GM12878 (cell line): Measurements from ENCODE around the gene FUT8. TPM values are rescaled to one million over a fixed set of nuclear protein-coding genes. Genes with fewer than 3 reads are reported as not detected.
A peak's percentile ranks its signal among the peaks of the same experiment; 100 is the strongest.

Source experiments
- ATAC-seq: fragments of 200-7000 bp; cut with Tn5 transposase; 3 replicates; pipeline ENCODE4 v1.9.1; 2020; ENCODE audit warnings: mild to moderate bottlenecking, moderate library complexity
- BruUV-seq: library from RNA; stranded (reverse); fragments of 400-500 nt; replicated peaks from 2 replicates; lab custom pipeline; 2021; lab: Mats Ljungman, UMichigan
- CTCF ChIA-PET: fragments of 300-600 bp; sonication (Branson Sonifier 250); formaldehyde crosslinking; extraction: SDS; loops from one replicate; lab custom pipeline; 2021; ENCODE audit warnings: inconsistent platforms; lab: Yijun Ruan, JAX
- POLR2A ChIA-PET: fragments of 350-600 bp; formaldehyde crosslinking; extraction: SDS; loops from one replicate; lab custom pipeline; 2021; ENCODE audit warnings: inconsistent platforms; lab: Charles Lee
- RAD21 ChIA-PET: fragments of 300-600 bp; sonication (Branson Sonifier 250); formaldehyde crosslinking; loops from one replicate; lab custom pipeline; 2023; ENCODE audit warnings: antibody characterized with exemption; ENCODE audit not compliant: unreplicated experiment; lab: Charles Lee
- SMC1A ChIA-PET: fragments of 300-600 bp; sonication (Branson Sonifier 250); formaldehyde crosslinking; loops from one replicate; lab custom pipeline; 2023; ENCODE audit not compliant: unreplicated experiment, uncharacterized antibody; lab: Charles Lee
- DNase-seq: peaks from one replicate; pipeline ENCODE4 v3.0.0-alpha.2; 2011; ENCODE audit warnings: low read depth, low spot score
- FAIRE-seq: peaks from 3 replicates; lab custom pipeline; 2011; peaks lifted over from hg19 to GRCh38; lab: Jason Lieb, UNC
- H2AFZ ChIP-seq: 2 replicates; pipeline ENCODE4 v1.6.0; 2011; ENCODE audit warnings: low read depth, low read length, control low read depth; ENCODE audit not compliant: control insufficient read depth
- H3K27ac ChIP-seq: 2 replicates; pipeline ENCODE4 v1.5.1; 2011; ENCODE audit warnings: control low read depth; ENCODE audit not compliant: control insufficient read depth, insufficient read depth
- H3K27me3 ChIP-seq, 2 experiments: replicated peaks in 1 of 2; 2 replicates each; pipeline versions ENCODE4 v1.6.0 to v1.6.1; 2011; ENCODE audit warnings: low read length in 1 of 2; ENCODE audit not compliant: control insufficient read depth in 2 of 2, insufficient read depth in 2 of 2
- H3K36me3 ChIP-seq, 2 experiments: 2 replicates each; pipeline ENCODE4 v1.5.1; 2011; ENCODE audit warnings: low read length in 1 of 2; ENCODE audit not compliant: control insufficient read depth in 2 of 2, insufficient read depth in 2 of 2
- H3K4me1 ChIP-seq: 2 replicates; pipeline ENCODE4 v1.6.1; 2011; ENCODE audit warnings: mild to moderate bottlenecking, low read length, moderate library complexity, mixed read lengths; ENCODE audit not compliant: control insufficient read depth, insufficient read depth
- H3K4me2 ChIP-seq: 2 replicates; pipeline ENCODE4 v1.6.0; 2011; ENCODE audit warnings: control low read depth; ENCODE audit not compliant: control insufficient read depth, insufficient read depth
- H3K4me3 ChIP-seq: fragments of 200-600 bp; sonication (generic); 2 replicates; pipeline ENCODE4 v1.5.1; 2016
- H3K79me2 ChIP-seq: 2 replicates; pipeline ENCODE4 v1.6.0; 2011; ENCODE audit warnings: low read length; ENCODE audit not compliant: control insufficient read depth, insufficient read depth
- H3K9ac ChIP-seq: 2 replicates; pipeline ENCODE4 v1.8.0; 2011; ENCODE audit warnings: low read length, control low read depth, mixed read lengths; ENCODE audit not compliant: control insufficient read depth, insufficient read depth
- H3K9me3 ChIP-seq: replicated peaks from 3 replicates; pipeline ENCODE4 v1.5.1; 2011; ENCODE audit warnings: mild to moderate bottlenecking, low read length; ENCODE audit not compliant: control insufficient read depth, insufficient read depth
- H4K20me1 ChIP-seq: 2 replicates; pipeline ENCODE4 v1.6.0; 2011; ENCODE audit not compliant: control insufficient read depth, insufficient read depth
- ATF2 ChIP-seq: IDR thresholded peaks from 2 replicates; pipeline ENCODE4 v1.6.1; 2012; ENCODE audit warnings: low read length, inconsistent platforms
- E2F8 ChIP-seq: fragments of 450-650 bp; IDR thresholded peaks from 2 replicates; pipeline ENCODE4 v1.6.1; 2018; ENCODE audit warnings: mild to moderate bottlenecking, low read depth, moderate library complexity; ENCODE audit not compliant: partially characterized antibody
- SREBF1 ChIP-seq: IDR thresholded peaks from 2 replicates; pipeline ENCODE4 v1.6.1; 2012; ENCODE audit warnings: mild to moderate bottlenecking, low read length
- WGBS: methylation state at CpG from one replicate; pipeline ENCODE4 v1.1.6; 2016; ENCODE audit warnings: low lambda C conversion rate; ENCODE audit not compliant: insufficient replicate concordance, insufficient coverage; ENCODE audit errors: missing lambda C conversion rate; 5-methylcytosine and 5-hydroxymethylcytosine counted together
- in situ Hi-C: fragments of 300-500 bp; cut with MboI; formaldehyde crosslinking; loops from 9 replicates; pipeline ENCODE4 v1.14.3; 2018; ENCODE audit warnings: mixed read lengths
- intact Hi-C: fragments of 100-400 bp; cut with micrococcal nuclease; formaldehyde crosslinking; loops from one replicate; pipeline ENCODE4 v1.14.2; 2022; ENCODE audit not compliant: unreplicated experiment
- polyA plus RNA-seq, 11 experiments: library from polyadenylated mRNA; depleted of rRNA in 4 of 11; unstranded in 6 of 11; stranded (reverse) in 5 of 11; fragments of >200 nt; fragmentation: Nextera tagmentation in 4 of 11; fragmentation: Illumina TruSeq in 1 of 11; extraction: Ambion mirVana in 4 of 11; extraction: Trizol in 1 of 11; gene quantifications; 1 replicate in 1 of 11; 2 replicates in 10 of 11; pipeline versions ENCODE4 v1.2.1 to v1.2.3, GENCODE V29; 2011 to 2016; ENCODE audit warnings: inconsistent platforms in 2 of 11, missing spikeins in 2 of 11, low read depth in 1 of 11
- total RNA-seq, 4 experiments: library from RNA; depleted of rRNA in 3 of 4; stranded (reverse); fragments of >200 nt in 3 of 4; fragmentation: Illumina TruSeq in 1 of 4; extraction: Trizol in 1 of 4; gene quantifications; 2 replicates each; pipeline versions ENCODE4 v1.2.1 to v1.2.3, GENCODE V29; 2013 to 2021

Gene FUT8
- total and polyA plus RNA-seq, 10 of the 15 experiments (the other 5 are each of a cell fraction or from before 2014, with no cell fraction given), result 21.3 to 106 (median 66.3) TPM

- in situ Hi-C loops (no loop called here), intact Hi-C loops (no loop called here)
- Histone ChIP-seq H2AFZ (peak overlapping the region; percentile 16; the same call in 1 of the 2 replicates), H3K9me3 (peaks cover 12% of the 10 kb centered on the region), H3K4me2 (peak overlapping the region; percentile 77), H3K4me1 (peaks cover 28% of the 10 kb centered on the region), H3K27me3 (no peaks in the 10 kb centered on the region), H3K9ac (peak overlapping the region; percentile 13; the same call in 1 of the 2 replicates), H4K20me1 (no peaks in the 10 kb centered on the region), H3K79me2 (peaks cover 90% of the 10 kb centered on the region), H3K27ac (peak overlapping the region; percentile 72), H3K36me3 (no peaks in the 10 kb centered on the region; a peak in 2 of 4 replicates), H3K4me3 (0 out of 2 replicates have a peak overlapping the region, but pooled peaks have one; percentile 20)
- FAIRE-seq (no peak), ATAC-seq (peak; percentile 80), DNase-seq (no peak)
- CTCF ChIA-PET, result interaction anchor here (0.6 to 2.2 kb wide), 12 partner anchors 9 to 528 kb away, joined by 3 to 11 read pairs (median 5); partner anchors contain the start of gene FUT8
- POLR2A ChIA-PET, result interaction anchor here (0.5 kb wide), 1 partner anchor 12 kb away, joined by 4 read pairs; no protein-coding TSS in a partner anchor
- RAD21 ChIA-PET, result interaction anchor here (0.8 to 1.9 kb wide), 6 partner anchors 11 to 388 kb away, joined by 3 to 13 read pairs (median 4); no protein-coding TSS in a partner anchor
- no TSS peak for BruUV-seq
- SMC1A ChIA-PET, result interaction anchor here (0.7 to 2.3 kb wide), 12 partner anchors 11 to 391 kb away, joined by 3 to 19 read pairs (median 4); no protein-coding TSS in a partner anchor
- 45% methylated on average over 2 of the region's 2 CpGs for WGBS
- TF ChIP-seq SREBF1 (no peak), ATF2 (0 out of 2 replicates have a peak, but pooled peaks have one; percentile 15), E2F8 (no peak)
Measured at GRCh38 chr14:65433157-65433556, 20.6 kb downstream of the FUT8 start.
